Cardiac muscle cell (in vitro differentiated cells and primary cell): Measurements from ENCODE around the gene SLC30A4. TPM values are rescaled to one million over a fixed set of nuclear protein-coding genes. Genes with fewer than 3 reads are reported as not detected.
"Not testable (repeated sequence)": the region's sequence is repeated elsewhere in the genome, so short reads cannot be mapped to it uniquely, and the experiment has no call there.

ENCODE experiments used
- DNase-seq, 2 donors: peaks; one replicate each; pipeline versions ENCODE4 v3.0.0 to v3.0.0-alpha.2; 2010 to 2017; ENCODE audit warnings: low read depth in 1 of 2, low spot score in 1 of 2
- H3K27ac ChIP-seq: fragments of 200-600 bp; sonication (generic); 2 replicates; pipeline ENCODE4 v1.5.1; 2016
- H3K27me3 ChIP-seq: fragments of 200-600 bp; sonication (generic); 2 replicates; pipeline ENCODE4 v1.6.0; 2016; ENCODE audit warnings: control low read depth
- H3K36me3 ChIP-seq: fragments of 200-600 bp; sonication (generic); 2 replicates; pipeline ENCODE4 v1.5.1; 2016; ENCODE audit warnings: control low read depth
- H3K4me1 ChIP-seq: fragments of 200-600 bp; sonication (generic); 2 replicates; pipeline ENCODE4 v1.8.1; 2017; ENCODE audit warnings: low read depth, mild to moderate bottlenecking, mixed run types
- H3K4me3 ChIP-seq: fragments of 200-600 bp; sonication (generic); 2 replicates; pipeline ENCODE4 v1.5.1; 2016; ENCODE audit warnings: mild to moderate bottlenecking
- H3K9me3 ChIP-seq: fragments of 200-600 bp; sonication (generic); 2 replicates; pipeline ENCODE4 v1.5.1; 2017; ENCODE audit warnings: low read depth, mild to moderate bottlenecking, control low read depth
- polyA plus RNA-seq: library from polyadenylated mRNA; unstranded; fragments of >200 nt; fragmentation: Nextera tagmentation; extraction: Ambion mirVana; gene quantifications from 2 replicates; pipeline ENCODE4 v1.2.1, GENCODE V29; 2016
- total RNA-seq: library from RNA; depleted of rRNA; stranded (reverse); fragments of >200 nt; gene quantifications from 2 replicates; pipeline ENCODE4 v1.2.3, GENCODE V29; 2016
- TF ChIP-seq, protein P1 (sequence below): IDR thresholded peaks from 2 replicates; pipeline ENCODE4 v1.5.1; 2012; ENCODE audit warnings: low read depth, mild to moderate bottlenecking, low read length

SLC30A4 gene
- total and polyA plus RNA-seq, 2 experiments from 2014 or later = 1.4 to 3.1 TPM

DNA sequence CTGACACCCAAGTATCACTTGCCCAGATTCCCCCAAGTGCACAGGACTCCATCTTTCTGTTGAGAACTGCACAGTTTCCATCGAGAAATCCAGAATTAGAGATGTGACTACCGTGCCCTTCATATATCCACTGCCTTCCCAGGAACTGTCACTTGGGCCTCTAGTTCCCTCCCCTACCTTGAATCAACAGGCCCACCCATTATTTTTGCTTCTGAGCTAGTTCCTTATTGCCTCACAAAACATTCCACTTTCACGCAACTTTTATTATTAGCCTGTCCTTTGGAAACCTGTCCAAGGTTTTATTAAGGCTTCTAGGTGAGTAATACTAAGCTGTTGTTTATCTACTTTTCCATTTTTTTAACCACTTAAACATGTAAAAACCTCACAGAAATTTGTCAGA is 17.1 kb upstream of the SLC30A4 start:
- no peak for DNase-seq
- Histone ChIP-seq H3K9me3 (no peaks in the 10 kb centered on the region), H3K27ac (no peak overlapping the region), H3K27me3 (no peaks in the 10 kb centered on the region), H3K4me3 (no peak overlapping the region), H3K36me3 (no peaks in the 10 kb centered on the region), H3K4me1 (no peaks in the 10 kb centered on the region)
- TF ChIP-seq, protein P1, sequence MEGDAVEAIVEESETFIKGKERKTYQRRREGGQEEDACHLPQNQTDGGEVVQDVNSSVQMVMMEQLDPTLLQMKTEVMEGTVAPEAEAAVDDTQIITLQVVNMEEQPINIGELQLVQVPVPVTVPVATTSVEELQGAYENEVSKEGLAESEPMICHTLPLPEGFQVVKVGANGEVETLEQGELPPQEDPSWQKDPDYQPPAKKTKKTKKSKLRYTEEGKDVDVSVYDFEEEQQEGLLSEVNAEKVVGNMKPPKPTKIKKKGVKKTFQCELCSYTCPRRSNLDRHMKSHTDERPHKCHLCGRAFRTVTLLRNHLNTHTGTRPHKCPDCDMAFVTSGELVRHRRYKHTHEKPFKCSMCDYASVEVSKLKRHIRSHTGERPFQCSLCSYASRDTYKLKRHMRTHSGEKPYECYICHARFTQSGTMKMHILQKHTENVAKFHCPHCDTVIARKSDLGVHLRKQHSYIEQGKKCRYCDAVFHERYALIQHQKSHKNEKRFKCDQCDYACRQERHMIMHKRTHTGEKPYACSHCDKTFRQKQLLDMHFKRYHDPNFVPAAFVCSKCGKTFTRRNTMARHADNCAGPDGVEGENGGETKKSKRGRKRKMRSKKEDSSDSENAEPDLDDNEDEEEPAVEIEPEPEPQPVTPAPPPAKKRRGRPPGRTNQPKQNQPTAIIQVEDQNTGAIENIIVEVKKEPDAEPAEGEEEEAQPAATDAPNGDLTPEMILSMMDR = no peak

DNA sequence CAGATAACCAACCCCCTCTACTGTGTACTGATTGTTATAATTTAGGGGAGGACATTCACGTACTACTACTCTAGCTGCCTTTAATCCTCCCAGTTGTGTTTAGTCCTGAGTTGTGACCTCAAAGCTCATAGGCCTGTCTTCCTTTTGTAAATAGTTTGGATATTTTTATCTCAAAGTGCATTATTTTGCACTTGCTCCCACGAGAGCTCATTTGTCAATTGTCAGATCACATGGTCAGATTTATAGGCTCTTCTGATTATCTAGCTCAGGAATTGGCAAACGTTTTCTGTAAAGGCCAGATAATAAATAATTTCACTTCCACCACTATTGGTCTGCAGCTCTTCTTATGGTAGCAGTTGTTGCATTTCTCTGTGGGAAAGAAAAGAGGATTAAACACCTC is 14.4 kb upstream of the SLC30A4 start:
- Histone ChIP-seq H3K27me3 (peaks cover 5% of the 10 kb centered on the region), H3K9me3 (no peaks in the 10 kb centered on the region)
- TF ChIP-seq, protein P1 = no peak

DNA sequence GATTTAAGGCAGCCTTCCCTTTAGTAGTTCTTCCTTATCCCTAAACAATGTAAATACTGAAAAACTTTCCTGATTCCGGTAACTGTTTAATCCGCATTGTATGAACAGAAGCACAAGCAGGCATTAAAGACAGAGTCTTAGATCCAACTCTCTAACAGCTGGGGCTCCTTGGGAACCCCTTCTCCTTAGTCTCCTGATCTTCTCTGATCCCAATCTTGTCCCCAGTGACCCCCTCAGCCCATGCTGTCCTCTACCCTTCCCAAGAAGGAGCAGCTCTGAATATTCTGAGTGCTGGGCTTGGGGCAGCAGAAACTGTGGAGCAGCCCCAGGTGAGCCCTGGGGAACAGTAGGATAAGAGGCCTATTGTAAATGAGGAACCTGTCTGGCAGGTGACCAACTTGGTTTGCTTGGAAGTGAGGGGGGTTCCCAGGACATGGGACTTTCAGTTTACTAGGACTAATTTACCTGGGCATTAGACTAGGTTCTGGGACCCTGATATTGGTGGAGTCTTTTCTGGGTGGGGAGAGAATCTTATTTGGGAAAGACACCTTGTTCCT is 13.0 kb upstream of the SLC30A4 start:
- H3K27ac ChIP-seq = no peak overlapping the region
- H3K4me3 ChIP-seq = no peak overlapping the region
- H3K36me3 ChIP-seq = no peaks in the 10 kb centered on the region
- no peak for DNase-seq
- no peaks in the 10 kb centered on the region for H3K9me3 ChIP-seq
- peaks cover 10% of the 10 kb centered on the region for H3K27me3 ChIP-seq
- no peaks in the 10 kb centered on the region for H3K4me1 ChIP-seq
- TF ChIP-seq, protein P1 = no peak

More for the DNA sequence above, 14.4 kb upstream of the SLC30A4 start:
- no peak overlapping the region for H3K4me3 ChIP-seq
- no peaks in the 10 kb centered on the region for H3K4me1 ChIP-seq
- DNase-seq = no peak
- H3K27ac ChIP-seq = no peak overlapping the region
- H3K36me3 ChIP-seq = no peaks in the 10 kb centered on the region

DNA sequence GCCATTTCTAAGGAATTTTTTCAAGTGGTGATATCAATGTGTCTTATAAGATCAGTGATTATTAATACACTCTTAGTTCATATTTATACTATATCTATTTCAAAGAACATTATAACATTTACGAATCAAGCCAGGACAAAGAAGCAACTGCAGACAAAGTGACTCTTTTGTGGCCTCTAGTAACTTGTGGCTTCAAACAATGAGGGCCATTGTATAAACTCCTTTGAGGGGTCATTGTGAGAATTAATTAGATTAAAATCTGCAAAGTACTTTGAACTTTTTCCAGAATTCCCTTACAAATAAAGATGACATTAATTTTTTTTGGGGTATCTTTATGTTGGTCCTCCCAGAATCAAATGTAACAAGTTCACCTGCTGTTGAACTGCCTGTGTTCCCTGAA is 12.3 kb upstream of the SLC30A4 start:
- Histone ChIP-seq H3K4me3 (no peak overlapping the region), H3K36me3 (no peaks in the 10 kb centered on the region), H3K27ac (no peak overlapping the region), H3K9me3 (no peaks in the 10 kb centered on the region), H3K4me1 (no peaks in the 10 kb centered on the region), H3K27me3 (peaks cover 10% of the 10 kb centered on the region)
- TF ChIP-seq, protein P1 = no peak
- no peak for DNase-seq

DNA sequence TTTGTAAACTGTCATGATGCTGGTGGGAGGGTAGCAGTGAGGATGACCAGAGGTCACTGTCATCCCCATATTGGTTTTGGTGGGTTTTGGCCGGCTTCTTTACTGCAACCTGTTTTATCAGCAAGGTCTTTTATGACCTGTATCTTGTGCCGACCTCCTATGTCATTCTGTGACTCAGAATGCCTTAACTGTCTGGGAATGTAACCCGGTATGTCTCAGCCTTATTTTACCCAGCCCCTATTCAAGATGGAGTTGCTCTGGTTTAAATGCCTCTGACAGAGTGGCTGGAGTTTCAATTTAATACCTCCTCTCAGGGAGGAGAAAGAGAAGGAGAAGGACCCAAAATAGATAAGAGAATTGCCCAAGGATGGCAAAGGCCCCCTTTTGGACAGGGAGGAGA is 10.3 kb upstream of the SLC30A4 start:
- H3K27me3 ChIP-seq, H3K27ac ChIP-seq, DNase-seq, H3K9me3 ChIP-seq, H3K4me1 ChIP-seq, H3K36me3 ChIP-seq, H3K4me3 ChIP-seq: not testable (repeated sequence)

DNA sequence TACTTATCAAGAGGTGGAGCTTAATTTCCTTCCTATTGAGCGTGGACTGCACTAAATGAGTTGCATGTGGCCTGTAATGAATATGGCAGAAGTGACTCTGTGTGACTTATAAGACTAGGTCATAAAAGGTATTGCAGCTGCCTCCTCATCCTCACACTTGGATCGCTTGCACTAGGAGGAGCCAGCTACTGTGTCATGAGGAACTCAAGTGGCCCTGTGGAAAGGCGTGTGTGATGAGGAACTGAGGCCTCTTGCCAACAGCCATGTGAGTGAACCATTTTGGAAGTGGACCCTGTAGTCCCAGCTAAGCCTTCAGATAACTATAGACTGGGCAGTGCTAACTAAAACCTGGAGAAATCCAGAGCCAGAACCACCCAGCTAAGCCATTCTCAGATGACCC is 7.1 kb upstream of the SLC30A4 start:
- TF ChIP-seq, protein P1 = no peak
- Histone ChIP-seq H3K4me3 (no peak overlapping the region), H3K27me3 (peaks cover 18% of the 10 kb centered on the region), H3K27ac (no peak overlapping the region), H3K36me3 (no peaks in the 10 kb centered on the region), H3K9me3 (no peaks in the 10 kb centered on the region), H3K4me1 (no peaks in the 10 kb centered on the region)
- DNase-seq = no peak
